Fibroblast of upper back skin (primary cell): ENCODE data around the gene ANKRD10.
A peak's percentile ranks its signal among the peaks of the same experiment; 100 is the strongest.

Experiments used
- DNase-seq: peaks from one replicate; pipeline ENCODE4 v3.0.0-alpha.2; 2013

ANKRD10 gene

GRCh38 chr13:110885516-110885915 is 29.4 kb downstream of the ANKRD10 start:
- no peak for DNase-seq

GRCh38 chr13:110884517-110884916 is 30.4 kb downstream of the ANKRD10 start:
- DNase-seq, result no peak

- DNase-seq, result no peak
These were observed 31.3 kb downstream of the ANKRD10 start for GRCh38 chr13:110883542-110883941.

- DNase-seq, result peak; percentile 34
These were observed 31.9 kb downstream of the ANKRD10 start for GRCh38 chr13:110882972-110883371.

- peak; percentile 25 for DNase-seq
These were observed 32.8 kb downstream of the ANKRD10 start for GRCh38 chr13:110881839-110882627.

- no peak for DNase-seq
These were observed 34.2 kb downstream of the ANKRD10 start for GRCh38 chr13:110880627-110881026.

GRCh38 chr13:110879482-110879881 is 35.4 kb downstream of the ANKRD10 start:
- no peak for DNase-seq

GRCh38 chr13:110877737-110878258 is 37.1 kb downstream of the ANKRD10 start:
- no peak for DNase-seq

GRCh38 chr13:110876609-110877008 is 38.3 kb downstream of the ANKRD10 start:
- no peak for DNase-seq

GRCh38 chr13:110875241-110875640 is 39.6 kb downstream of the ANKRD10 start:
- DNase-seq, result no peak

- DNase-seq, result peak; percentile 65
These were observed 40.3 kb downstream of the ANKRD10 start for GRCh38 chr13:110874508-110874960.

- no peak for DNase-seq
These were observed 41.0 kb downstream of the ANKRD10 start for GRCh38 chr13:110873639-110874507.

GRCh38 chr13:110872768-110873638 is 41.9 kb downstream of the ANKRD10 start:
- no peak for DNase-seq

GRCh38 chr13:110872034-110872767 is 42.7 kb downstream of the ANKRD10 start:
- no peak for DNase-seq

- DNase-seq, result peak; percentile 98
These were observed 44.8 kb downstream of the ANKRD10 start for GRCh38 chr13:110869805-110870706.

- DNase-seq, result no peak
These were observed 45.6 kb downstream of the ANKRD10 start for GRCh38 chr13:110869231-110869804.

GRCh38 chr13:110868720-110869119 is 46.1 kb downstream of the ANKRD10 start:
- DNase-seq, result no peak

GRCh38 chr13:110867380-110867779 is 47.5 kb downstream of the ANKRD10 start:
- DNase-seq, result no peak

GRCh38 chr13:110866491-110867170 is 48.2 kb downstream of the ANKRD10 start:
- DNase-seq, result no peak

GRCh38 chr13:110863685-110864084 is 51.2 kb downstream of the ANKRD10 start:
- no peak for DNase-seq
